Spleen (tissue), 11 donors: Measurements from ENCODE around the gene SMARCA5. TPM values are rescaled to one million over a fixed set of nuclear protein-coding genes. Genes with fewer than 3 reads are reported as not detected.

ENCODE experiments used
- DNase-seq: peaks from one replicate; pipeline ENCODE4 v3.0.0-alpha.2; 2020
- H3K27ac ChIP-seq, 8 donors: fragments of 200-600 bp; sonication (generic) in 7 of 8; 1 replicate in 4 of 8; 2 replicates in 4 of 8; pipeline versions ENCODE4 v1.5.0 to v1.8.0; 2016 to 2021; ENCODE audit warnings: inconsistent platforms in 4 of 8, mild to moderate bottlenecking in 4 of 8, moderate library complexity in 1 of 8
- H3K27me3 ChIP-seq, 7 donors: fragments of 200-600 bp; sonication (generic) in 6 of 7; replicated peaks in 1 of 7; 1 replicate in 4 of 7; 2 replicates in 3 of 7; pipeline versions ENCODE4 v1.5.0 to v1.8.0; 2016 to 2021; ENCODE audit warnings: inconsistent platforms in 3 of 7, mild to moderate bottlenecking in 1 of 7
- H3K36me3 ChIP-seq, 6 donors: fragments of 200-600 bp; sonication (generic) in 5 of 6; 1 replicate in 4 of 6; 2 replicates in 2 of 6; pipeline versions ENCODE4 v1.5.0 to v1.8.0; 2016 to 2021; ENCODE audit warnings: inconsistent platforms in 2 of 6
- H3K4me1 ChIP-seq, 6 donors: fragments of 200-600 bp; sonication (generic) in 5 of 6; 1 replicate in 3 of 6; 2 replicates in 3 of 6; pipeline versions ENCODE4 v1.5.0 to v1.8.0; 2016 to 2021; ENCODE audit warnings: inconsistent platforms in 3 of 6
- H3K4me3 ChIP-seq, 8 donors: fragments of 200-600 bp; sonication (generic) in 7 of 8; 1 replicate in 4 of 8; 2 replicates in 4 of 8; pipeline versions ENCODE4 v1.5.0 to v1.8.0; 2016 to 2021; ENCODE audit warnings: inconsistent platforms in 4 of 8, mild to moderate bottlenecking in 4 of 8, moderate library complexity in 2 of 8
- H3K9me3 ChIP-seq, 8 donors: fragments of 200-600 bp; sonication (generic) in 7 of 8; 1 replicate in 4 of 8; 2 replicates in 4 of 8; pipeline versions ENCODE4 v1.5.0 to v1.8.0; 2016 to 2021; ENCODE audit warnings: inconsistent platforms in 4 of 8
- CTCF ChIP-seq, 11 experiments: fragments of 200-600 bp in 7 of 11; fragments of 450-650 bp in 4 of 11; sonication (generic) in 4 of 11; IDR thresholded peaks in 8 of 11; conservative IDR thresholded peaks in 3 of 11; 1 replicate in 7 of 11; 2 replicates in 4 of 11; pipeline versions ENCODE4 v1.4.0 to v1.8.0; 2016 to 2021; ENCODE audit warnings: antibody characterized with exemption in 11 of 11, inconsistent platforms in 4 of 11, mild to moderate bottlenecking in 1 of 11
- POLR2A ChIP-seq, 3 donors: fragments of 450-650 bp; IDR thresholded peaks; one replicate each; pipeline ENCODE4 v1.5.1; 2017; ENCODE audit warnings: antibody characterized with exemption in 3 of 3, mild to moderate bottlenecking in 1 of 3
- POLR2AphosphoS5 ChIP-seq, 3 donors: sonication (generic); formaldehyde crosslinking; IDR thresholded peaks; one replicate each; pipeline ENCODE4 v1.5.1; 2017; ENCODE audit warnings: antibody characterized with exemption in 3 of 3
- WGBS, 5 donors: extraction: QIAGEN DNeasy Blood & Tissue Kit in 3 of 5; methylation state at CpG; one replicate each; pipeline versions ENCODE4 v1.1.5 to v1.1.7; 2013 to 2018; 5-methylcytosine and 5-hydroxymethylcytosine counted together
- intact Hi-C: fragments of 100-400 bp; cut with DNase I; formaldehyde crosslinking; loops from one replicate; pipeline ENCODE4 v1.15.0; 2023; ENCODE audit warnings: low total_unique reads
- polyA plus RNA-seq, 3 donors: library from polyadenylated mRNA; stranded (reverse); fragments of 200-250 nt; gene quantifications; one replicate each; pipeline ENCODE4 v1.2.1, GENCODE V29; 2013
- total RNA-seq, 7 donors: library from RNA; depleted of rRNA in 3 of 7; stranded (reverse); fragments of >200 nt in 3 of 7; fragmentation: NEBNext Ultra II Directional in 4 of 7; extraction: Animal tissue kit (Norgen Biotek cat#: 25700) in 4 of 7; gene quantifications; one replicate each; pipeline versions ENCODE4 v1.1.0 to v1.2.1, GENCODE V29; 2016 to 2021
- donor health status: healthy with polysubstance abuse.
- donor health status: DM: no; HTN: no; CAD: no; lungs with moderate emphysema.
- donor health status: DM: no; HTN: no; CAD: no.
- donor health status: Bipolar disorder and iron deficiency.
- donor health status: healthy.
- donor health status: DM: no; HTN: no; CAD: no.
- donor health status: DM: yes; HTN: yes; CAD: no.

The SMARCA5 gene
- total and polyA plus RNA-seq, 10 donors: 10.6 to 47.7 (median 42.6) TPM

GRCh38 chr4:143559757-143560147, 46.2 kb downstream of the SMARCA5 start:
- Histone ChIP-seq H3K9me3 (no peaks in the 10 kb centered on the region), H3K27me3 (no peaks in the 10 kb centered on the region), H3K27ac (peak overlapping the region in 6 of 8 donors; percentile 55 to 84 (median 70)), H3K4me3 (peak overlapping the region; percentile 44 to 84 (median 57)), H3K36me3 (peaks cover 0 to 13% (median 1%) of the 10 kb centered on the region in 6 donors), H3K4me1 (peaks cover 0 to 23% (median 13%) of the 10 kb centered on the region in 6 donors)
- 46 to 73% (median 54%) methylated on average over 12 to 17 of the region's 17 CpGs for WGBS, 5 donors
- intact Hi-C loops: no loop called here
- TF ChIP-seq POLR2A (IDR thresholded peaks at IDR 0.05): no peak
- no peak for TF ChIP-seq CTCF (IDR thresholded peaks at IDR 0.05 in 8 of 11, conservative IDR thresholded peaks at IDR 0.05 in 3 of 11)
- TF ChIP-seq POLR2AphosphoS5 (IDR thresholded peaks at IDR 0.05): no peak
- peak; percentile 82 for DNase-seq

DNA sequence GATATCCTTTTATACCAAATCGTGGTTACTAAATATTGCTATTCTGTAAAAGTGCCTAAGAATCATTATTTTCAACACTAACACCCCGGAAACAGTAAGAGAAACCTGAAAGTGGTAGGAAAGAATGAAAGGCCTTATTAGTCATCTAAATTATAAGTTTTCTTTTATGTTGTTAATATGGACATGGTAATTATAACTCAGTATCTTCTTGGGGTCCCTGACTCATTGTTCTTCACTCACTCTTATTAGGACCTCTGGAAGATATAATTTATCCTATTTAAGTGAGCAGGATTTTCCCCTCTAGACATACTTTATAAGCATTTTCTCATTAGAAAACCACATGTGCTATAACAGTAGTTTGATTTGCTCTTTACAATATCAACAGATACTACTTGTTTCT, 51.0 kb downstream of the SMARCA5 start:
- no peak for TF ChIP-seq POLR2AphosphoS5 (IDR thresholded peaks at IDR 0.05)
- no peak for TF ChIP-seq CTCF (IDR thresholded peaks at IDR 0.05 in 8 of 11, conservative IDR thresholded peaks at IDR 0.05 in 3 of 11)
- TF ChIP-seq POLR2A (IDR thresholded peaks at IDR 0.05): no peak
- peaks cover 0 to 9% (median 3%) of the 10 kb centered on the region in 6 donors for H3K4me1 ChIP-seq
- no peak for DNase-seq
- H3K4me3 ChIP-seq: no peak overlapping the region
- no peak overlapping the region for H3K27ac ChIP-seq
- no peaks in the 10 kb centered on the region for H3K27me3 ChIP-seq
- intact Hi-C loops: no loop called here
- no peaks in the 10 kb centered on the region for H3K9me3 ChIP-seq
- no peaks in the 10 kb centered on the region for H3K36me3 ChIP-seq
- WGBS, 5 donors: 83 to 94% (median 89%) methylated on average over 2 of the region's 2 CpGs

DNA sequence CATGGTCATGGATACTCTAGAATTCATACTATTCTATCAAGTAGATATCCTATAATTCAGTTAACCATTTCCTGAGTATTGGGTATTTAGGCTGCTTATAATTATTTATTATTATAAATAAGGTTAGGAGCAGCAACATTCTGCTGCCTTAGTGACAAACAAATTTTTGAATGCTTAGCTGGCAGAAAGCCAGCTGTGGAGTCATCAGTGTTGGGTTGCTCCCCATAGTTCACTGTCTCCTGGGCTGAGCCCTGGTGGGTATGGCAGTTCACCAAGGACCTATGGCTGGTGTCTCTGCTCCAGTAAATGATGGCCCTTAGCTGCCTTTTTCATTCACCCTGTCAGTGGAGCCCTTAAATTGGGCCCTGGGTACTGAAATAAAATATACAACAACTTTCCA, 61.8 kb downstream of the SMARCA5 start:
- no peak for TF ChIP-seq POLR2AphosphoS5 (IDR thresholded peaks at IDR 0.05)
- TF ChIP-seq CTCF (IDR thresholded peaks at IDR 0.05 in 8 of 11, conservative IDR thresholded peaks at IDR 0.05 in 3 of 11): no peak
- TF ChIP-seq POLR2A (IDR thresholded peaks at IDR 0.05): no peak
- no peak for DNase-seq
- Histone ChIP-seq H3K4me3 (no peak overlapping the region), H3K27ac (no peak overlapping the region), H3K27me3 (no peaks in the 10 kb centered on the region), H3K9me3 (no peaks in the 10 kb centered on the region), H3K36me3 (no peaks in the 10 kb centered on the region), H3K4me1 (no peaks in the 10 kb centered on the region)
- intact Hi-C loops: no loop called here

DNA sequence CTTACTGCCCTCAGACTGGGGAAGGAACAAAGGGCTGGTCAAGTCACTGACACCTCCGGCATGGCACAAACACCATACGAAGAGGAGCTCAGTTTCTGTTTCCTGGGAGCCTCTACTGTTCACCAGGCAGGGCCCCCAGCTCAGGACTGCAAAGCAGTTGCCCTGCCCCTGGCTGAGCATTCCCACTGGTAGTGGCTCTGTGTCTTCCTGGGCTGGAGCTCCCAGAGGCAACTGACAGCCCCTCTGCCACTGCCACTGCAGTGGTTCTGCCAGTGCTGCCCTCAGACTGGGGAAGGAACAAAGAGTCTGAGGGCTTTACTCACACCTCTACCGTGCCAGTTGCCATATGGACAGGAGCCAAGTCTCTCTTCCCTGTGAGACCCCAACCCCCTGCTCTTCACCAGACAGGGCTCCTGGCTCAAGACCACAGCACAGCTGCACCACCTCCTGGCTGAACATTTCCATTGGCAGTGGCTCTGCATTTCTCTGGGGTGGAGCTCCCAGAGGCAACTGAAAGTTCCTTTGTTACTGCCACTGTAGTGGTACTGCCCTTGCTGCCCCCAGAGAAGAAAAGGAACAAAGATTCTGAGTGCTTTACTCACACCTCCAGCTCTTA, 67.9 kb downstream of the SMARCA5 start:
- no peak for TF ChIP-seq CTCF (IDR thresholded peaks at IDR 0.05 in 8 of 11, conservative IDR thresholded peaks at IDR 0.05 in 3 of 11)
- TF ChIP-seq POLR2AphosphoS5 (IDR thresholded peaks at IDR 0.05): no peak
- TF ChIP-seq POLR2A (IDR thresholded peaks at IDR 0.05): no peak
- no peak overlapping the region for H3K27ac ChIP-seq
- no peak for DNase-seq
- 72 to 88% (median 82%) methylated on average over 3 of the region's 3 CpGs for WGBS, 5 donors
- H3K9me3 ChIP-seq: peaks cover 0 to 22% (median 12%) of the 10 kb centered on the region in 8 donors
- no peaks in the 10 kb centered on the region for H3K27me3 ChIP-seq
- no peaks in the 10 kb centered on the region for H3K36me3 ChIP-seq
- intact Hi-C loops: no loop called here
- H3K4me3 ChIP-seq: no peak overlapping the region
- H3K4me1 ChIP-seq: no peaks in the 10 kb centered on the region
